SK-MEL-5 (cell line): ENCODE data around the gene LRRC18. TPM values are rescaled to one million over a fixed set of nuclear protein-coding genes. Genes with fewer than 3 reads are reported as not detected.

ENCODE experiments used
- DNase-seq: peaks from one replicate; pipeline ENCODE4 v3.0.0-alpha.2; 2016; ENCODE audit warnings: low read depth, low spot score
- in situ Hi-C: cut with HindIII; loops from 2 replicates; pipeline ENCODE4 v1.10.0; 2016; ENCODE audit warnings: low sequenced_read_pairs, high pct_unique_total_duplicates, low pct_unique_long_range_greater_than_20kb
- polyA plus RNA-seq, 2 experiments: library from polyadenylated mRNA; depleted of rRNA; stranded (reverse); fragments of >200 nt; gene quantifications; 2 replicates each; pipeline ENCODE4 v1.2.3, GENCODE V29; 2015
- total RNA-seq: library from RNA; depleted of rRNA; stranded (reverse); fragments of >200 nt; shearing (Covaris generic); gene quantifications from 2 replicates; pipeline ENCODE4 v1.2.3, GENCODE V29; 2014; rRNA removed

The LRRC18 gene
- total RNA-seq = not detected in 2 replicates
- not detected in 2 replicates for polyA plus RNA-seq (2015; cell fraction: cytosol; rRNA removed)
- polyA plus RNA-seq (2015; cell fraction: nucleus; rRNA removed) = not detected in 2 replicates

GRCh38 chr10:48939790-48940325, at the start of gene LRRC18:
Gene LRRC18 (minus strand): TSS chr10:48939840. CDS start chr10:48914155, 25,685 bp downstream.
- in situ Hi-C loops = no loop called here
- no peak for DNase-seq

DNA sequence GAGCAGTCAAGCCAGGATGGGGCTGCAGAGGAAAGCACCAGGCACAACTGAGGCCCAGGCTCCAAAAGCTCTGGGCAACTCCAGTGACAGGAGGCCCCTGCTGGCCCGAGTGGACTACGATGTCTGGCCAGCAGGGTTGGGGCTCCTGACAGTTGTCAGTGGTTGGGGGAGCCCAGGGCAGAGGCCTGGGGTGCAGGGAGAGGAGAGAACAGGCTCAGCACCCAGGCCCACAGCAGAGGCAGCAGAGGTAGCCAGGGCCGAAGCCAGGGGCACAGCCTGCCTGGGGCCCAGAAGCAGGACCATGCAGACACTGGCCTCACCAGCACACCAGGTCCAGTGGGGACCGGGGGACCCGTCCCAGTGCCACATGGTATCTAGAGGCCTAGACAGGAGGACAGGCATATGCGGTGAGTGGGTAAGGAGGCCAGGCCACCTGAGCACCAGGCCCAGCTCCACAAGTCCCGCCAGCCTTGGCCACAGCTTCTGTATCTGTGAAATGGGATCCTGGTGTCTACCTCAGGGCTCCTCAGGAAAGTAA, 46.0 kb upstream of the LRRC18 start:
- DNase-seq = no peak
- in situ Hi-C loops = no loop called here

- DNase-seq = no peak
- in situ Hi-C loops = no loop called here
These were observed 44.2 kb upstream of the LRRC18 start for GRCh38 chr10:48983648-48984351.

DNA sequence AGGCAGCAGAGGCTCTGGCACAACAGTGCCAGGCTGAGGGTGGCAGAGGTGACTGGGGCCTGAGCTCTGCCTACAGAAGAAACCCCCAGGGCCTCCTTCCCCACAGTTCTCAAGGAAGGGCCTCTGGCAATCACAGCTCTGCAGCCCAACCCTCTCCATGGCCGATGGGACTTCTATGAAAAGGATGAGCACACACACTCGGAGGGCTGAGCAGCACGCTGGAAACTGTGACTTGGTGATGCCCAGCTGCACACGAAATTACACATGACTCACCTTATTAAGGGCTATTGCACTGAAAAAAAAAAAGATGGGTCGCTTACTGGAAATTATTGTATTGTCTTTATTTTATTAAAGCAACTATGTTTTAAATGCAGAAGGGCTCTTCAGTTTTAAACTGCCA, 42.9 kb upstream of the LRRC18 start:
- in situ Hi-C loops = no loop called here
- DNase-seq = no peak

DNA sequence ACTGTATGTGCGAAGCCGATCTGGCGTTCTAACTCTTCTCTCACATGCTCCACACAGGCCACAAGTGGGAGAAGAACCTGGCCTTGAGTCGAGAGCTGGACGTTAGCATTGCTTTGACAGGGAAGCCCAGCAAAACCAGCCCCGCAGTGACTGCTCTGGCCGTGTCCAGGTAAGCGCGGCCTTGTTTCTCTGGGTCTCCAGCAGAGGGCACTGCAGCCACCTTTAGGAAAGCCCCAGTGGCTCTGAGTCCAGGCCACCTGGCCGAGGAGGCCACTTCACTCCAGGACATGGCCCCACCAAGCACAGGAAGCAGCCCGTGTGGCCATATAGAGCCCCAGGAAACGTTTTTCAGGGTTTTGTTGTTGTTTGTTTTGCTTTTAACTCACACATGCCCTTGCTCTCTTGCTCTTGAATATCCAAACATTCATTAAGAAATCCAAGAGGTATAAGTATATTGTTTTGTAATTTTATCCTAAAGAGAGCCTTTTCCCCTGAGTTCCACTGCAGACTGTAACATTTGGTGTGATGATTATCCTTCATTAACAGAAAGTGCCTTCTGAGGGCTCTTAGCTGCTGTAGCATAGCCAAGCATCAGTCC, 41.8 kb upstream of the LRRC18 start:
- in situ Hi-C loops = no loop called here
- peak; percentile 53 for DNase-seq

- no peak for DNase-seq
- in situ Hi-C loops = no loop called here
These were observed 38.7 kb upstream of the LRRC18 start for GRCh38 chr10:48978318-48978717.

GRCh38 chr10:48976196-48976595, 36.6 kb upstream of the LRRC18 start:
- in situ Hi-C loops = no loop called here
- DNase-seq = peak; percentile 15

DNA sequence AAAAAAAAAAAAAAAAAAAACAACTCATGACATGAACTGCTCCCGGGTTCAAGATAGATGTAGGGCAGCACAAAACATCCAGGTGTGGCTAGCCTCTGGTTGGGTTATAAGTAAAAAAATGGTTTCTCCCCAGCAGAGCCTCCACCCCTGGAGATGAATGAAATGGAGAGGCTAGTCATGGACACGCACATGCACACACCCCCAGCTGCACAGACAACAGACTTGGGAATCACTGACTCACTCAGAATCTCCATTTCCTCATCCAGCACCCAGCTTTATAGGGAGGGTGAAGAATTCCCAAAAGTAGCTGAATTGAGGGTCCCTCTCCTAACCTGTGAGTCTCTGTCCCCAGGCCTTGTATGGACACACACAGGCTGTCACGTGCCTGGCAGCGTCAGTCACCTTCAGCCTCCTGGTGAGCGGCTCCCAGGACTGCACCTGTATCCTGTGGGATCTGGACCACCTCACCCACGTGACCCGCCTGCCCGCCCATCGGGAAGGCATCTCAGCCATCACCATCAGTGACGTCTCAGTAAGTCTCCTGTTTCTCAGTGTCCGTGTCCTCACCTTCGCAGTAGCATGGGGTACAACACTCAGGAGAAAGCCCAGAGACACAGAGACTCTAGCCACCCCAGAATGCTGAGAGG, 35.0 kb upstream of the LRRC18 start:
- DNase-seq = no peak
- in situ Hi-C loops = no loop called here

DNA sequence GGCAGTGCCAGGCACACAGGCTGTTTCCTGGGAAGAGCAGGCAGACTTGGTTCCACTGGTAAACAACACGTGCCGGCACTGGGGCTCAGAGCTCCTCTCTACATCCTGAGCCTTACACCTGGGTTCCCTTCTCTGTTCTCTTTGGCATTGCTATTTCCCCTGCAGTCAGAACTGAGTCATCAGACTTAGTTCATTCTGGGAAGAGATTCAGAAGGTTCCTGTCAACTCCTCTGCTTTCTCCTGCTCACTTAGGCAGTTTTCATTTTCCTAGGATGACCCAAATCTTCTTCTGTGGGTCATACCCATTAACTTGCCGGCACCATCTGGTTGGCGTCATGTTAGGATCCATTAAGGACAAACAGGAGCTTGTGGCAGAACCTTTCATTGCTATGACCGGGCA, 33.4 kb upstream of the LRRC18 start:
- in situ Hi-C loops = no loop called here
- no peak for DNase-seq

GRCh38 chr10:48970654-48971053, 31.0 kb upstream of the LRRC18 start:
- no peak for DNase-seq
- in situ Hi-C loops = no loop called here

DNA sequence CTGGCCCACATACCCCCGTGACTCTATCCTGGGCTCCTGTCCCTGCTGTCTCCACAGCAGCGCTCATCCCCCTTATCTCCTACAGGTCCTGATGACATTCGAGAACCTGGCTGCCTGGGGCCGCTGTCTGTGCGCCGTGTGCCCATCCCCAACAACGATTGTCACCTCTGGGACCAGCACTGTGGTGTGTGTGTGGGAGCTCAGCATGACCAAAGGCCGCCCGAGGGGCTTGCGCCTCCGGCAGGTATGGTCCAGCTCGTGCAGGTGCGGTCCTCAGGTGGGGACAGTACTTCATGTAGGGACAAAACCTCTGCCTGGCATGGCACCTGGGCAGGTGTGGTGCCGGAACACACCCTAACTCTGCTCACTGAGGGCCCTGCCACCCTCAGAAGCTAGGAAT, 30.4 kb upstream of the LRRC18 start:
- no peak for DNase-seq
- in situ Hi-C loops = no loop called here

DNA sequence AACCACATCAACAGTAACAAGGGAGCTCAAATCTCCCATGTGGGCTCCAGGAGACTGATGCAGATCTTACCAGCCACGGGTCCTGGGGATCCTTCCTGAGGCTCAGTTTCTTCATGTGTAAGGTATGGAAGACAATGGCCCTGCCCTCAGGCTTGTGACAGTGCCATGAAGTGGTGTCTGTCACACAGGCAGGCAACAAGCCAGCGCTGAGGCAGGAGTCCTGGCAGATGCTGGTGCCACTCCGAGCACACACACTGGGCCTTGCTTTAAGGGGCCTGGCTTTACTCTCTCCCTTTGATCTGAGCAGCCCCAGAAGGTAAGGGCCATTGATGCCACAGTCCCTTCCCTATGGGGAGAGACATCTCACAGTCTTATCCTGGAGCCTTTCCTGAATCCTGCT, 28.4 kb upstream of the LRRC18 start:
- in situ Hi-C loops = no loop called here
- no peak for DNase-seq

- no peak for DNase-seq
- in situ Hi-C loops = no loop called here
These were observed 25.8 kb upstream of the LRRC18 start for GRCh38 chr10:48965460-48965859.

DNA sequence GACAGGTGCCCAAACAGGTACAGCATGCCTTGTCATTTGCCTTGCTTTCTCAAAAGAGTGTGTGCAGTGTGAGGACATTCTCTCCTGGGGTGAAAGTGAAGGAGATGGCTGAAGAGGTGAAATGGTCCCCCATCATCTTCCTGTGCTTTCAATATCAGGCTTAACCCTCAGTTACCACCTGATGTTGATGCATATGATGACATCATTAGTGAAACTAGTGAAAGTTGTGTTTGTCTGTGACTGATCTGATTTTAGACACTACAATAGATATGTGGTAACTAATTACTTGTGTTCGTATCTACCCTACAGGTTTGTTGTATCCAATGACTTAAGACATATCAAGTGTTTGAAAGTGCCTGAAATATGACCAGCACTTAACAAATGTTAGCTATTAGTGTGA, 24.4 kb upstream of the LRRC18 start:
- in situ Hi-C loops = no loop called here
- no peak for DNase-seq

GRCh38 chr10:48958598-48959190, 19.1 kb upstream of the LRRC18 start:
- DNase-seq = no peak
- in situ Hi-C loops = no loop called here

GRCh38 chr10:48957361-48958151, 17.9 kb upstream of the LRRC18 start:
- no peak for DNase-seq
- in situ Hi-C loops = no loop called here

DNA sequence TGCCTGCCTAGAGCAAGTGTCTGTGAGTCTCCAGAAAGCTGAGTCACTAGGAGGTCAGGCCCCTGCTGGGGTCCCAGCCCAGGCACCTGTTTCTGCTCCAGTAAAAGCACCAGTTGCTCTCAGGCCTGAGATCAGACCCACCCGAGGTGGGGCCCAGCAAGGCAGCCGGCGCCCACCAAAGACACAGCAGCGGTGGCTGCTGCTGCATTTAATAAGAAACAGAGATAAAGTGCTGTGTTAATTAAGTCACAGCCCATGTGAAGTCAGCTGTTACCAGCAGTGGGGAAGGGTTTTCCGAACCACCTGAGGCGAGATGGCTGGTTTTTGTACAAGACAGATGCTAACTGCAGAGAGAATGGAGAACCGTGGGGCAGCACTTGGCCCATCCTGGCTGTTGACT, 12.1 kb upstream of the LRRC18 start:
- DNase-seq = no peak
- in situ Hi-C loops = no loop called here
